ENCODE data around the gene ZNF569. TPM values are rescaled to one million over a fixed set of nuclear protein-coding genes. Genes with fewer than 3 reads are reported as not detected.
A peak's percentile ranks its signal among the peaks of the same experiment; 100 is the strongest.

ZNF569 gene
- total and polyA plus RNA-seq, 2 of the 8 experiments (the other 6 are each of a cell fraction or from before 2014, with no cell fraction given), result 2.4 to 10.5 TPM

DNA sequence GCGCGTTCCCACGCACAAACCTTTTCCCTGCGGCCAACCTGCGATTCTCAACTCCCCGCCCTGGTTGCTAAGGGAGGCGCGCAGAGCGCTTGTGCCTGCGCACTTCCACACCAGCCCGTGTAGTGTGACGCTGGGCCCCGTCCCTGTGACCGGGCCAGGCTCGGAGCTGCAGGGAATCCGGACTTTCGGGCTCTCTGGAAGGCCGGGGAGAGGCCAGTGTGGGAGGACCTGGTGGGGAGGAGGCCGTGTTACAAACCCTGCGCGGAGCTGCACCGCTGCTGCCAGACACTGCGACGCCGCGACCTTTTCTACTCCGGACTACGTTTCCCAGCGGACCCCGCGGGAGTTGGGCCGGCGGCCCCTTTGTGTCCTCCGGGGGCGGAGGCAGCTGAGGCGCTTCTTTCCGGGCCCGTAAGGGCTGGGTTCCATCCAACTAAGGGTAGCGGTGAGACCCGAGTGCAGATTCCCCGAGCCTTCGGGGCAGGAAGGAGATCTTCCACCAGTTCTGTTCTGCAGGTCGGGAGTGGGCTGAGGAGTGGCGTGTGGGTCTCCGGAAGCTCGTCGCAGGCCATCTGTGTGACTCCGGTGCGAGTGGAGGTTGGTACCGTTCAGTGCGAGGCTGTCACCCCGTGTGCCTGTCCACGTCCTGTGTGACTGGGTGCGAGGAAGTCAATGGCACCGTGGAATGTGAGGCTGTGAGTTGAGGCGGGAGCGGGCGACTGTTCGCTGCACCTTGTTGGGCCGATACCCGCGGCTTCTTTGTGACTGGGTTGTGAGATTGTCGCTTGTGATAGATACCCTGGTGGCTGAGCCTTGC, 1.9 kb upstream of the ZNF569 start, which contains the start of gene ZNF570:
Gene ZNF570 (plus strand): TSS at position 396 of the 817 bp plus-strand sequence. CDS start 999 bp downstream, outside the sequence.
- Histone ChIP-seq H3K27ac (ENCODE audit: low read depth, low read length) (no peak within 1 kb of the TSS), H3K36me3 (ENCODE audit: control insufficient read depth in 2 of 4, insufficient read depth in 4 of 4, low read length in 3 of 4) (peaks cover 0 to 6% (median 2%) of the 10 kb centered on the region in 4 experiments; a peak in 1 of 8 replicates), H3K56ac (replicated peaks; ENCODE audit: insufficient read length, low read depth, low read length) (no peak within 1 kb of the TSS), H3K27me3 (replicated peaks in 1 of 4; ENCODE audit: control insufficient read depth in 3 of 4, extremely low read depth in 1 of 4, insufficient read depth in 3 of 4, low read length in 3 of 4) (no peaks in the 10 kb centered on the region), H3K23me2 (ENCODE audit: low read depth, low read length) (peaks cover 10% of the 10 kb centered on the region), H3K9ac (replicated peaks in 1 of 4; ENCODE audit: extremely low read depth in 1 of 4, low read depth in 3 of 4, low read length in 3 of 4) (peak within 1 kb of the TSS in 3 of 4 experiments; percentile 62 to 74 (median 67); a peak in 6 of 7 replicates), H2BK15ac (ENCODE audit: low read length) (no peak within 1 kb of the TSS), H2BK120ac (replicated peaks; ENCODE audit: low read depth, low read length) (no peak within 1 kb of the TSS), H2BK12ac (ENCODE audit: low read depth, low read length) (0 out of 2 replicates have a peak within 1 kb of the TSS, but pooled peaks have one; percentile 6), H2AFZ (ENCODE audit: low read length) (peak within 1 kb of the TSS; percentile 99), H2BK20ac (ENCODE audit: low read length) (no peak within 1 kb of the TSS), H3K79me1 (ENCODE audit: low read depth, low read length) (no peaks in the 10 kb centered on the region), H3K18ac (ENCODE audit: extremely low read depth, low read length) (peak within 1 kb of the TSS; percentile 4), H4K5ac (ENCODE audit: insufficient read length, low read depth, low read length) (peak within 1 kb of the TSS; percentile 55), H2BK5ac (ENCODE audit: low read depth, low read length) (no peak within 1 kb of the TSS; the same call in 1 of the 2 replicates), H2AK5ac (ENCODE audit: low read depth, low read length) (no peak within 1 kb of the TSS), H4K91ac (replicated peaks; ENCODE audit: insufficient read length, low read length) (peak within 1 kb of the TSS; percentile 34), H4K20me1 (replicated peaks in 1 of 2; ENCODE audit: control insufficient read depth in 1 of 2, insufficient read depth in 2 of 2, low read length in 2 of 2) (no peaks in the 10 kb centered on the region), H4K8ac (ENCODE audit: extremely low read depth, insufficient read depth, low read length) (peak within 1 kb of the TSS; percentile 74), H3K4me2 (ENCODE audit: insufficient read depth in 1 of 2, low read depth in 2 of 2, low read length in 2 of 2) (peak within 1 kb of the TSS; percentile 92 to 95), H3K4me3 (ENCODE audit: extremely low read depth in 1 of 4, insufficient read depth in 2 of 4, low read depth in 3 of 4, low read length in 4 of 4) (peak within 1 kb of the TSS; percentile 88 to 95 (median 94)), H3K4me1 (replicated peaks in 1 of 4; ENCODE audit: control insufficient read depth in 3 of 4, insufficient read depth in 4 of 4, low read length in 3 of 4) (peaks cover 0 to 5% (median under 1%) of the 10 kb centered on the region in 4 experiments; a peak in 1 of 7 replicates), H3K4ac (replicated peaks; ENCODE audit: insufficient read length, low read depth, low read length) (peak within 1 kb of the TSS; percentile 72), H3K14ac (ENCODE audit: insufficient read length) (no peak within 1 kb of the TSS), H3K79me2 (ENCODE audit: control insufficient read depth in 1 of 2, insufficient read depth in 2 of 2, low read length in 2 of 2) (no peaks in the 10 kb centered on the region), H3K23ac (ENCODE audit: insufficient read length) (no peak within 1 kb of the TSS), H3K9me3 (ENCODE audit: insufficient read depth in 2 of 2, low read depth in 1 of 2, low read length in 1 of 2) (peaks cover 2 to 6% of the 10 kb centered on the region in 2 experiments)
- peak; percentile 59 to 89 for DNase-seq (ENCODE audit: low read depth in 1 of 2, low spot score in 2 of 2)
- FAIRE-seq, result no peak
- 2% methylated on average over 58 of the region's 63 CpGs; no CpG with 5 or more reads in 1 of the 2 experiments for WGBS, 2 experiments (ENCODE audit: extremely low coverage in 1 of 2, insufficient coverage in 1 of 2, insufficient read length in 1 of 2, insufficient replicate concordance in 2 of 2, low coverage in 1 of 2, low lambda C conversion rate in 2 of 2, missing lambda C conversion rate in 1 of 2)
- ChIA-PET CTCF (ENCODE audit: partially characterized antibody) (interaction anchor here (0.6 to 1.2 kb wide), 2 partner anchors 106 to 1047 kb away, joined by 3 read pairs; no protein-coding TSS in a partner anchor), POLR2A (ENCODE audit: partially characterized antibody) (interaction anchor here (0.7 to 5.0 kb wide), 3 partner anchors 37 to 310 kb away, joined by 3 to 47 read pairs (median 4); partner anchors contain the start of genes ZNF573 and ZNF793)
- no peak for TF ChIP-seq CTBP2 (IDR thresholded peaks at IDR 0.05; ENCODE audit: borderline replicate concordance, insufficient read depth, insufficient read length, low read length)
- no peak for TF ChIP-seq SP1 (IDR thresholded peaks at IDR 0.05; ENCODE audit: low read depth, low read length)
- TF ChIP-seq CBX5 (IDR thresholded peaks at IDR 0.05; ENCODE audit: low read depth, low read length), result no peak
- no peak for TF ChIP-seq NANOG (IDR thresholded peaks at IDR 0.05; ENCODE audit: insufficient read depth, low read depth, low read length, poor library complexity, severe bottlenecking)
- TF ChIP-seq BACH1 (IDR thresholded peaks at IDR 0.05; ENCODE audit: low read length), result peak; percentile 25; the same call in 1 of the 2 replicates
- TF ChIP-seq TAF7 (optimal IDR thresholded peaks at IDR 0.05; ENCODE audit: borderline replicate concordance, low read depth, low read length), result no peak
- peak; percentile 68 to 79; a peak in 1 of 4 replicates for TF ChIP-seq SIN3A (conservative IDR thresholded peaks at IDR 0.05 in 1 of 2, IDR thresholded peaks at IDR 0.05 in 1 of 2; ENCODE audit: low read depth in 1 of 2, low read length in 2 of 2)
- 0 out of 4 replicates have a peak, but pooled peaks of 1 of the 2 experiments have one; percentile 10 for TF ChIP-seq RAD21 (IDR thresholded peaks at IDR 0.05 in 1 of 2, conservative IDR thresholded peaks at IDR 0.05 in 1 of 2; ENCODE audit: low read depth in 2 of 2, low read length in 2 of 2)
- TF ChIP-seq SIX5 (IDR thresholded peaks at IDR 0.05; ENCODE audit: low read depth, low read length), result peak; percentile 83
- TF ChIP-seq CHD2 (IDR thresholded peaks at IDR 0.05; ENCODE audit: low read length), result no peak

Measured in H1 (cell line).